Endometrial microvascular endothelial cells (primary cell): ENCODE data around the gene PPP1CB. TPM values are rescaled to one million over a fixed set of nuclear protein-coding genes. Genes with fewer than 3 reads are reported as not detected.
"Not testable (repeated sequence)": the region's sequence is repeated elsewhere in the genome, so short reads cannot be mapped to it uniquely, and the experiment has no call there.

Source experiments
- in situ Hi-C: cut with HindIII; loops from 2 replicates; pipeline ENCODE4 v1.10.0; 2017; ENCODE audit warnings: low sequenced_read_pairs, low pct_unique_long_range_greater_than_20kb; ENCODE audit errors: inconsistent ontology term
- total RNA-seq: library from RNA; depleted of rRNA; stranded (reverse); fragments of >200 nt; gene quantifications from one replicate; pipeline ENCODE4 v1.2.3, GENCODE V29; 2015; ENCODE audit errors: inconsistent ontology term

PPP1CB gene
- total RNA-seq, 1 donor from 2014 or later, result 112 TPM

GRCh38 chr2:28766070-28766469 is 14.4 kb downstream of the PPP1CB start:
- in situ Hi-C loops, result no loop called here

- in situ Hi-C loops, result no loop called here
These were observed 15.7 kb downstream of the PPP1CB start for GRCh38 chr2:28767337-28767736.

- in situ Hi-C loops, result no loop called here
These were observed 16.8 kb downstream of the PPP1CB start for GRCh38 chr2:28768422-28768821.

GRCh38 chr2:28768952-28769351 is 17.3 kb downstream of the PPP1CB start:
- in situ Hi-C loops, result no loop called here

- in situ Hi-C loops, result no loop called here
These were observed 20.7 kb downstream of the PPP1CB start for GRCh38 chr2:28772351-28772750.

GRCh38 chr2:28776471-28776870 is 24.8 kb downstream of the PPP1CB start:
- in situ Hi-C loops, result no loop called here

- in situ Hi-C loops, result no loop called here
These were observed 26.8 kb downstream of the PPP1CB start for GRCh38 chr2:28778392-28778791.

- in situ Hi-C loops, result no loop called here
These were observed 27.4 kb downstream of the PPP1CB start for GRCh38 chr2:28779001-28779400.

GRCh38 chr2:28780496-28780895 is 28.9 kb downstream of the PPP1CB start:
- in situ Hi-C loops, result no loop called here

- in situ Hi-C loops, result no loop called here
These were observed 30.8 kb downstream of the PPP1CB start for GRCh38 chr2:28782423-28782822.

- in situ Hi-C loops, result not testable (repeated sequence)
These were observed 32.9 kb downstream of the PPP1CB start for GRCh38 chr2:28784570-28784969.

GRCh38 chr2:28796620-28797019 is 45.0 kb downstream of the PPP1CB start:
- in situ Hi-C loops, result no loop called here

GRCh38 chr2:28801726-28802125 is 50.1 kb downstream of the PPP1CB start:
- in situ Hi-C loops, result no loop called here

GRCh38 chr2:28802975-28803429 is 51.4 kb downstream of the PPP1CB start:
- in situ Hi-C loops, result no loop called here

GRCh38 chr2:28809927-28810326 is 58.3 kb downstream of the PPP1CB start:
- in situ Hi-C loops, result no loop called here

- in situ Hi-C loops, result no loop called here
These were observed 59.0 kb downstream of the PPP1CB start, which contains the start of gene SPDYA for GRCh38 chr2:28810384-28811285. TSS of gene SPDYA (plus strand) at chr2:28810834. CDS start at chr2:28816015, 5,181 bp downstream.

- in situ Hi-C loops, result no loop called here
These were observed 66.4 kb downstream of the PPP1CB start for GRCh38 chr2:28818053-28818452.

- in situ Hi-C loops, result no loop called here
These were observed 69.8 kb downstream of the PPP1CB start for GRCh38 chr2:28821295-28821958.

- in situ Hi-C loops, result no loop called here
These were observed 70.4 kb downstream of the PPP1CB start for GRCh38 chr2:28822036-28822435.

- in situ Hi-C loops, result no loop called here
These were observed 72.6 kb downstream of the PPP1CB start for GRCh38 chr2:28824207-28824606.
